ENCODE results near the gene ZNF341.

Gene ZNF341

GRCh38 chr20:33702861-33703260 is 28.9 kb upstream of the ZNF341 start:
- DNase-seq (ENCODE audit: low spot score) = peak; percentile 81

- no peak for DNase-seq (ENCODE audit: low spot score)
Observed at GRCh38 chr20:33703498-33704137, 28.2 kb upstream of the ZNF341 start.

GRCh38 chr20:33704197-33704924 is 27.4 kb upstream of the ZNF341 start:
- no peak for DNase-seq (ENCODE audit: low spot score)

DNA sequence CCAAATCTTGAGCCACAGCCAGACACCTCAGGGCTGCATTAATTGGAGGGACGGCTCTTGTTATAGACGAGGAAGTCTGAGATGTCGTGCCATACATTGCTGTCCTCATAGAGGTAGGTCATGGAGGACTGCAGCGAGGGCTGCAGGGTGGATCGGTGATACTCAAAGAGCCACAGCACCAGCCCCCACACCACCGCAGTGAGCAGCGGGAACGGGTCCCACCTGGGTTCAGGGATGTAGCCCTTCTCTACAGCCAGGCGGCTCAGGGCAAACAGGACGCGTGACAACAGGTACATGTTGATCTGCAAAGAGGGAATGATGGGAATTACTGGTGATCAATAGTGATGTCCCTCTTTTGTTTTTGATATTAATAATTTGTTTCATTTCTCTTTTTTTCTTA is 24.1 kb upstream of the ZNF341 start:
- no peak for DNase-seq (ENCODE audit: low spot score)

- no peak for DNase-seq (ENCODE audit: low spot score)
Observed at GRCh38 chr20:33709398-33709797, 22.4 kb upstream of the ZNF341 start.

GRCh38 chr20:33709905-33710541 is 21.8 kb upstream of the ZNF341 start:
- DNase-seq (ENCODE audit: low spot score) = no peak

GRCh38 chr20:33710681-33711445 is 20.9 kb upstream of the ZNF341 start:
- no peak for DNase-seq (ENCODE audit: low spot score)

- no peak for DNase-seq (ENCODE audit: low spot score)
Observed at GRCh38 chr20:33711446-33711738, 20.4 kb upstream of the ZNF341 start.

DNA sequence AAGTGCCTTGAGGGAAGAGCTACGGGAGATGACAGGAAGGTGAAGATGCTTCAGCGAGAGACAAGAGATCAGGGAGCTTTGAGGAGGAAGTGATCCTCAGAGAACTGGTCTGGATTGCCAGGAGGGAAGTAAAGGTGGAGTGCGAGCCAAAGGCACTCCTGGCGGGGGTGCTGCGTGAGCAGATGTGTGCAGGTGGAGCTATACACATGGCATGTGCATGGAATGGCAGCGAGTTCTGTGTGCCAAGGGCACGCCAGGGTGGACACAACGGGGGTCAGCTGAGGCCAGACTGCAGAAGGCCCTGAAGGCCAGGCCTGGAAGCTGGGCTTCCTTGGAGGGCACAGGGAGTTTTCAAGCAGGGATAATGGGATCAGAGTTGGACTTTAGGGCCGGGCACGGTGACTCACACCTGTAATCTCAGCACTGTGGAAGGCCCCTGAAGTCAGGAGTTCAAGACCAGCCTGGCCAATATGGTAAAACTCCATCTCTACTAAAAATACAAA is 17.9 kb upstream of the ZNF341 start:
- DNase-seq (ENCODE audit: low spot score) = no peak

GRCh38 chr20:33716498-33716897 is 15.3 kb upstream of the ZNF341 start:
- DNase-seq (ENCODE audit: low spot score) = no peak

DNA sequence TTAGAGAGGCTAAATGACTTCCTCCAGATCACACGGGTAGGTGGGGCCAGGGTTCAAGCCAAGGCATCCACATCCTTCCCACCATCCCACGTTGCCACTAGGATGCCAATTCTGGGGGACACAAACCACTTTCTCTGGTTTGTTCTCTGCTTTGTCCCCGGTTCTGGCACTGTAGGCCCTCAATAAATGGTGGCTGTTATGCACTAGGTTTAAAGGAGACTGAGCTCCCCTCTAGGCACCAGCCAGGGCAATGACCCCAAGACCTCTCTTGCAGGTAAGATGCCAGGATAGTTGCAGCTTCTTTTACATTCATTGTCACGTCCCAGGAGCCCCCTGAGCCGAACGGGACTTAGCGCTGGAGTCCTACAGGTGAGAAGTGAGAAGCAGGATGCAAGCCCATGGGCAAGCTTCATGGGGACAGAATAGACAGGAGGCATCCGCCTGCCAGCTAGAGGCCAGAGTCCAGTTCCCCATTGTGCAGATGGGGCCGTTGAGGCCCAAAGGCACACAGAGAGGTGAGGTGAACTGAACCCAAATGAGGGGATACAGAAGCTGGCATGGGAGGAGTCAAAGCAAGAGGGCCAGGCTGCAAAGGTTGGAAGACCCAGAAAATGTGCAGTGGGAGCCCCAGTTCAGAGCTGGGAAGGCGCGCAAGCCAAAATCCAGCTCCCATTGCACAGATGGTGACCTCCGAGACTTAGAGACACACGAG is 12.4 kb upstream of the ZNF341 start:
- no peak for DNase-seq (ENCODE audit: low spot score)

GRCh38 chr20:33719989-33720709 is 11.6 kb upstream of the ZNF341 start, which contains the start of gene PXMP4:
Gene PXMP4 (minus strand): TSS chr20:33720310. CDS start chr20:33720207, 103 bp downstream.
- peak; percentile 53 for DNase-seq (ENCODE audit: low spot score)

GRCh38 chr20:33721391-33722140 is 10.2 kb upstream of the ZNF341 start:
- DNase-seq (ENCODE audit: low spot score) = no peak

DNA sequence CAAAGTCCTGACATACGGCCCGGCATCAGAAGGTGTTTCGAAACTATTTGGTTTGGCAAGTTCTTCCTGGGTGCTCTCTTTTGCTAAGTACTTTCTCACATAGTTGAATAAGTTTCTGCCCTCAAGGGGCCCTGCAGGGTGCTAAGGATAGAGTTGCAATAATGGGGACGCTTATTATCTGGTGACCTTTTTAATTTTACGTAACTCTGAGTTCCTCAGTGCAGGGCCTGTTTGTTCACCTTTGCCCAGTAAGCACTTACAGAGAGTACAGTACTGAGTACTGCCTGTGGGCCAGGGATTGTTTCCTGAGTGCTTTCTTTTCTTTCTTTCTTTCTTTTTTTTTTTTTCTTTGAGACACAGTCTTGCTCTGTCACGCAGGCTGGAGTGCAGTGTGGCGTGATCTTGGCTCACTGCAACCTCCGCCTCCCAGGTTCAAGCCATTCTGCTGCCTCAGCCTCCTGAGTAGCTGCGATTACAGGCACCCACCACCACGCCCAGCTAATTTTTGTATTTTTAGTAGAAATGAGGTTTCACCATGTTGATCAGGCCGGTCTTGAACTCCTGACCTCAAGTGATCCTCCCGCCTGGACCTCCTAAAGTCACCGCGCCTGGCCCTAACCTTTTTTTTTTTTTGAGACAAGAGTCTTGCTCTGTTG is 7.2 kb upstream of the ZNF341 start:
- DNase-seq (ENCODE audit: low spot score) = no peak

DNA sequence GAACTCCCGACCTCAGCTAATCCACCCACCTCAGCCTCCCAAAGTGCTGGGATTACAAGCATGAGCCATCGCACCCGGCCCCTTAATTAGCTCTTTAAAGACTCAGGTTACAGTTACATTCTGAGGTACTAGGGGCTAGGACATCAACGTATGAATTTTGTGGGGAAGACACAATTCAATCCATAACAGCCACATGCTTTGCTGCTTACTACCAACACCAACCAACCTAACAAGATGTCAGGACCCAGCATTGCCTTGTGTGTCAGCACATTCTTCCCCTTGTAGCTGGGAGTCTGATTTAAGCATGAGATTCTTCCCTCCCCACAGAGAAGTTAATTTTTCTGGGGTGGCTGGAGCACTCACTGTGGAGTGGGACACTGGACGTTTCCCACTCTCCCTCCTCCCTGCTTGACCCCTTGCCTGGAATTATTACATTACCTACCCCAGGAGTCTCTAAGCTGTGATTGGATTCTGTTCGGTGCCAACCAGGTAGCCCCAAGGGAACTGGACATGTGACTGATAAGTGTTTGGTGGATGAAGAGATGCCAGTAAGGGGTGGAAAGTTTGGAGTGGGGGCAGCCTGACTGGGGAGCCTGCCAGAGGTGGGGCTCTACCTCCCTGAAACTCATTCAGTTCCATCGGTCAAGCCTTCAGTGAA is 6.1 kb upstream of the ZNF341 start:
- no peak for DNase-seq (ENCODE audit: low spot score)

- DNase-seq (ENCODE audit: low spot score) = no peak
Observed at GRCh38 chr20:33727115-33727479, 4.7 kb upstream of the ZNF341 start.

GRCh38 chr20:33727806-33728205 is 4.0 kb upstream of the ZNF341 start:
- no peak for DNase-seq (ENCODE audit: low spot score)

DNA sequence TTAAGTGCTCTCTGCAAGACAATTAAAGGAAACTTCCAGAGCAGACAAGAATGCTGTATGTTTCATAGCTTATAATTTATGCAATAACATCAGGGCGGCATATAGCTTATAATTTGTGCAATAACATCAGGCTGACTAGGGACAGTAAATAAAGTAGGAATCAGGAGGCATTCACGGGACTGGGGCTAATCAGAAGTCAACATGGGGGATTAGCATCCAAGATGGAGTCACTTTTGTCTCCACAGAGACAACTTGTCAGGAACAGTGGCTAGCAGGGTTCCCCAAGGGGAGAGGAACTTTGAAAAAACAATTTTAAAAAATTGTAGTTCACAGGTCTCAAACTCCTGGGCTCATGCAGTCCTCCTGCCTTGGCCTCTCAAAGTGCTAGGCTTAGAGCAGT is 3.3 kb upstream of the ZNF341 start:
- DNase-seq (ENCODE audit: low spot score) = no peak

DNA sequence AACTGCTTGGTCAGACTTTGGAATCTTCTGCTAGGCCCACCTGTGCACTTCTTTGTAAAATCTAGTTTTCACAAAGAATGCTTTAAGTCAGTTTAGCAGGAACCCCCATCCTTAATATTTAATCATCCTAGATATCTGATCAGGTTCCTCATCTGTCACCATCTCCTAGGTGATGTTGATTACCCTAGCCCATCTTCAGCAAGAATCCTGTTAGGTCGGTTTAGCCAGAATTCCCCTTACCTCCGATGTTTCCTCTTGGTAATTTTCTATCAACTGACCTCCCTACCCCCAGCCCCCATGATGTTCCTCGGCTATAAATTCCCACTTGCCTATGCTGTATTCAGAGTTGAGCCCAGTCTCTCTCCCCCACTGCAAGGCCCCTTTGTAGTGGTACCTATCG is 2.7 kb upstream of the ZNF341 start:
- no peak for DNase-seq (ENCODE audit: low spot score)

All from D341Med (cell line).